ENCODE measurements around the gene CAMTA1. TPM values are rescaled to one million over a fixed set of nuclear protein-coding genes. Genes with fewer than 3 reads are reported as not detected.

The CAMTA1 gene
- total and polyA plus RNA-seq, 8 donors, result 13.0 to 54.2 (median 23.6) TPM

GRCh38 chr1:7247791-7248548 is 462.7 kb downstream of the CAMTA1 start:
- H3K27ac ChIP-seq, result no peak overlapping the region
- no peak overlapping the region for H3K4me3 ChIP-seq
- TF ChIP-seq CTCF (IDR thresholded peaks at IDR 0.05), result no peak
- no peak for FAIRE-seq
- no peaks in the 10 kb centered on the region for H3K9me3 ChIP-seq
- H3K4me1 ChIP-seq, result no peaks in the 10 kb centered on the region
- no peaks in the 10 kb centered on the region for H3K27me3 ChIP-seq
- 57 to 69% methylated on average over 22 of the region's 22 CpGs for WGBS, 2 donors
- no peak for ATAC-seq
- H3K36me3 ChIP-seq, result no peaks in the 10 kb centered on the region
- DNase-seq, result no peak
- intact Hi-C loops (cut with DNase I), result no loop called here

GRCh38 chr1:7248549-7249199 is 463.4 kb downstream of the CAMTA1 start:
- FAIRE-seq, result no peak
- Histone ChIP-seq H3K4me3 (no peak overlapping the region), H3K36me3 (no peaks in the 10 kb centered on the region), H3K9me3 (no peaks in the 10 kb centered on the region), H3K4me1 (no peaks in the 10 kb centered on the region), H3K27ac (no peak overlapping the region), H3K27me3 (no peaks in the 10 kb centered on the region)
- WGBS, 2 donors, result 66 to 76% methylated on average over 13 of the region's 13 CpGs
- intact Hi-C loops (cut with DNase I), result no loop called here
- TF ChIP-seq CTCF (IDR thresholded peaks at IDR 0.05), result no peak
- DNase-seq, result no peak
- ATAC-seq, result no peak

- TF ChIP-seq CTCF (IDR thresholded peaks at IDR 0.05), result no peak
- no peak for DNase-seq
- no peak for ATAC-seq
- 45 to 63% methylated on average over 3 of the region's 3 CpGs for whole genome bisulfite sequencing, 2 donors
- Histone ChIP-seq H3K27ac (no peak overlapping the region), H3K36me3 (no peaks in the 10 kb centered on the region), H3K27me3 (no peaks in the 10 kb centered on the region), H3K4me3 (no peak overlapping the region), H3K9me3 (no peaks in the 10 kb centered on the region), H3K4me1 (no peaks in the 10 kb centered on the region)
- intact Hi-C loops (cut with DNase I), result no loop called here
- no peak for FAIRE-seq
Measured at GRCh38 chr1:7249516-7249915, 464.3 kb downstream of the CAMTA1 start.

GRCh38 chr1:7250176-7250575 is 464.9 kb downstream of the CAMTA1 start:
- ATAC-seq, result no peak
- FAIRE-seq, result no peak
- Histone ChIP-seq H3K9me3 (no peaks in the 10 kb centered on the region), H3K36me3 (no peaks in the 10 kb centered on the region), H3K27me3 (no peaks in the 10 kb centered on the region), H3K4me1 (no peaks in the 10 kb centered on the region), H3K27ac (no peak overlapping the region), H3K4me3 (no peak overlapping the region)
- intact Hi-C loops (cut with DNase I), result no loop called here
- no peak for TF ChIP-seq CTCF (IDR thresholded peaks at IDR 0.05)
- WGBS, 2 donors, result 72 to 86% methylated on average over 10 of the region's 10 CpGs
- no peak for DNase-seq
